Dendritic cell treated with granulocyte-macrophage colony-stimulating factor and Interleukin-4, amounts not matched to agents 40 ng/mL and 50 ng/mL, for 4 days (primary cell): Measurements from ENCODE around the gene NHERF1.

Experiments used
- H3K27ac Mint-ChIP-seq: one replicate; pipeline ENCODE4 v1.8.0; 2022; ENCODE audit warnings: mild to moderate bottlenecking, mixed read lengths
- H3K27me3 Mint-ChIP-seq: one replicate; pipeline ENCODE4 v1.8.0; 2022; ENCODE audit warnings: mild to moderate bottlenecking, mixed read lengths
- H3K36me3 Mint-ChIP-seq: one replicate; pipeline ENCODE4 v1.8.0; 2022; ENCODE audit warnings: low read depth, mixed read lengths
- H3K4me1 Mint-ChIP-seq: one replicate; pipeline ENCODE4 v1.8.0; 2022; ENCODE audit warnings: low read depth, mixed read lengths
- H3K4me3 Mint-ChIP-seq: one replicate; pipeline ENCODE4 v1.8.0; 2022; ENCODE audit warnings: mild to moderate bottlenecking, moderate library complexity, mixed read lengths
- H3K9me3 Mint-ChIP-seq: one replicate; pipeline ENCODE4 v1.8.0; 2022; ENCODE audit warnings: mixed read lengths
- intact Hi-C: fragments of 100-400 bp; cut with micrococcal nuclease; formaldehyde crosslinking; loops from one replicate; pipeline ENCODE4 v1.15.0; 2022

The NHERF1 gene

GRCh38 chr17:74738051-74738996, 10.1 kb upstream of the NHERF1 start:
- H3K4me1 Mint-ChIP-seq: peaks cover 72% of the 10 kb centered on the region
- H3K9me3 Mint-ChIP-seq: no peaks in the 10 kb centered on the region
- H3K27me3 Mint-ChIP-seq: peaks cover 31% of the 10 kb centered on the region
- H3K36me3 Mint-ChIP-seq: no peaks in the 10 kb centered on the region
- H3K27ac Mint-ChIP-seq: no peak overlapping the region
- intact Hi-C loops: no loop called here
- peak overlapping the region; percentile 65 for H3K4me3 Mint-ChIP-seq

GRCh38 chr17:74739227-74739831, 9.1 kb upstream of the NHERF1 start:
- no peak overlapping the region for H3K27ac Mint-ChIP-seq
- H3K4me3 Mint-ChIP-seq: no peak overlapping the region
- no peaks in the 10 kb centered on the region for H3K36me3 Mint-ChIP-seq
- intact Hi-C loops: no loop called here
- H3K9me3 Mint-ChIP-seq: no peaks in the 10 kb centered on the region
- H3K4me1 Mint-ChIP-seq: peaks cover 80% of the 10 kb centered on the region
- peaks cover 31% of the 10 kb centered on the region for H3K27me3 Mint-ChIP-seq

DNA sequence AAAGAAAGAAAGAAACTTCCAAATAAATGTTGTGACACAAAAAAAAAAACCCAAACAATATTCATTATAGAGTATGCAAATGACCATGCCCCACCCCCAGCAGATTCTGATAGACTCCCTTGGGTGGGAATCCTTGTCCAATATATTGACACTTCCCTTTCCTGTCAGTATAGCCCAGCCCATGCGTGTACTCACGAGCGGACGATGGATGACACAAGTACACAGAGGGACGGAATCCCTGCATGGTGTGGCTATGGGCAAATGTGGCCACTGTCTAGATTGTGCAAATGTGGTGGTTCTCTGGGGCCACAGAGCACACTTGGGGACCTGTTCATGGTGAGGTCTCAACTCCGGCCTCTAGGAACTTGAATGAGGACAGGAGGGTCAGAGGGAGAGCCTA, 8.3 kb upstream of the NHERF1 start:
- no peak overlapping the region for H3K27ac Mint-ChIP-seq
- no peaks in the 10 kb centered on the region for H3K36me3 Mint-ChIP-seq
- H3K27me3 Mint-ChIP-seq: peaks cover 25% of the 10 kb centered on the region
- H3K4me3 Mint-ChIP-seq: no peak overlapping the region
- H3K9me3 Mint-ChIP-seq: no peaks in the 10 kb centered on the region
- peaks cover 80% of the 10 kb centered on the region for H3K4me1 Mint-ChIP-seq
- intact Hi-C loops: no loop called here

- no peak overlapping the region for H3K4me3 Mint-ChIP-seq
- intact Hi-C loops: no loop called here
- no peaks in the 10 kb centered on the region for H3K9me3 Mint-ChIP-seq
- no peak overlapping the region for H3K27ac Mint-ChIP-seq
- H3K4me1 Mint-ChIP-seq: peaks cover 80% of the 10 kb centered on the region
- H3K36me3 Mint-ChIP-seq: no peaks in the 10 kb centered on the region
- peaks cover 25% of the 10 kb centered on the region for H3K27me3 Mint-ChIP-seq
Observed at GRCh38 chr17:74740641-74741387, 7.6 kb upstream of the NHERF1 start.

GRCh38 chr17:74742153-74742515, 6.3 kb upstream of the NHERF1 start:
- Mint-ChIP-seq H3K36me3 (no peaks in the 10 kb centered on the region), H3K27me3 (peaks cover 20% of the 10 kb centered on the region), H3K4me1 (peaks cover 84% of the 10 kb centered on the region), H3K9me3 (no peaks in the 10 kb centered on the region), H3K4me3 (no peak overlapping the region), H3K27ac (no peak overlapping the region)
- intact Hi-C loops: no loop called here

- Mint-ChIP-seq H3K27me3 (peaks cover 14% of the 10 kb centered on the region), H3K27ac (peak overlapping the region; percentile 52), H3K9me3 (no peaks in the 10 kb centered on the region), H3K36me3 (no peaks in the 10 kb centered on the region), H3K4me1 (peaks cover 86% of the 10 kb centered on the region), H3K4me3 (no peak overlapping the region)
- intact Hi-C loops: no loop called here
Observed at GRCh38 chr17:74742978-74743545, 5.4 kb upstream of the NHERF1 start.

DNA sequence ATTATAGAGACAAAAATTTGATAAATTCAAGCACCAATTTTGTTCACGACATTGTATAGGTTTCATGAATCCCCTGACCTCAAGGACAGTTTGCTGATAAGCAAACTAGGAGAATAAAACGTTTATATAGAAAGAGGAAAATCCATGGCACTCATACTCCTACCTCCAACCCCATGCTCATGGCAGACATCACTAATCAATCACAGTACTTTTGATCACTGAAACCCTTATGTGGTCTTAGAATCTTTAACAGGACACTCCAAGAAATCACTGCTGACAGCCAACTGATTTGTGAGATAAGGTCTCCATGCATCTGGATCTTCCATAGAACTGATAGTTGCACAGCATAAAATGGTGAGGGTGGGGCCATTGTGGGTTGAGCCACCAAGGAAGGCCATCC, 4.7 kb upstream of the NHERF1 start:
- Mint-ChIP-seq H3K27ac (no peak overlapping the region), H3K9me3 (no peaks in the 10 kb centered on the region), H3K4me1 (peaks cover 80% of the 10 kb centered on the region), H3K36me3 (peaks cover 4% of the 10 kb centered on the region), H3K4me3 (no peak overlapping the region), H3K27me3 (peaks cover 11% of the 10 kb centered on the region)
- intact Hi-C loops: loop anchor here (1.0 to 2.0 kb wide), 2 partner anchors 27 to 122 kb away; no protein-coding TSS in a partner anchor

DNA sequence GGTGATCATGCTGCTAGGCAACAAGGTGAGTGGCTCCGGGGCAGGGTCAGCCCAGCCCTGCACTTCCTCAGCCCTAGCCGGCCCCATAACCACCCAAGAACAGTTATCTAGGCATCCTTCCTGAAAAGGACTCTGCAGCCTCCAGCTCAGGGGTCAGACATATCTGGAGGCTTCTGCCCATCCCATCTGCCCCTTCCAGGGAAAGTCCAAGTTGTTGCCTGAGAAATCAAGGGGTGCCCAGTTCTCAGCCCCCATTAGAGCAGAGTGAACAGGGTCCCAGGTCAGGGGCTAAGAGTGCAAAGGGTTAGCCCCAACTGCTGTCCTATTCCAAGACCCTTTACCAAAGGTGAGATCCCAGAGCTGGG, 4.1 kb upstream of the NHERF1 start:
- Mint-ChIP-seq H3K4me1 (peaks cover 75% of the 10 kb centered on the region), H3K27me3 (peaks cover 5% of the 10 kb centered on the region), H3K27ac (peak overlapping the region; percentile 4), H3K4me3 (no peak overlapping the region), H3K9me3 (no peaks in the 10 kb centered on the region), H3K36me3 (peaks cover 8% of the 10 kb centered on the region)
- intact Hi-C loops: loop anchor here (1.0 to 2.0 kb wide), 2 partner anchors 26 to 121 kb away; no protein-coding TSS in a partner anchor

- H3K4me3 Mint-ChIP-seq: peak overlapping the region; percentile 7
- H3K4me1 Mint-ChIP-seq: peaks cover 76% of the 10 kb centered on the region
- intact Hi-C loops: loop anchor here (1.0 to 2.0 kb wide), 2 partner anchors 26 to 120 kb away; no protein-coding TSS in a partner anchor
- peaks cover 5% of the 10 kb centered on the region for H3K27me3 Mint-ChIP-seq
- H3K36me3 Mint-ChIP-seq: peaks cover 13% of the 10 kb centered on the region
- H3K27ac Mint-ChIP-seq: peak overlapping the region; percentile 4
- no peaks in the 10 kb centered on the region for H3K9me3 Mint-ChIP-seq
Observed at GRCh38 chr17:74744714-74745547, 3.5 kb upstream of the NHERF1 start.

- peaks cover 5% of the 10 kb centered on the region for H3K27me3 Mint-ChIP-seq
- intact Hi-C loops: loop anchor here (2.0 kb wide), 2 partner anchors 25 to 127 kb away; partner anchors contain the start of gene FDXR
- peaks cover 13% of the 10 kb centered on the region for H3K36me3 Mint-ChIP-seq
- H3K27ac Mint-ChIP-seq: no peak overlapping the region
- H3K9me3 Mint-ChIP-seq: no peaks in the 10 kb centered on the region
- H3K4me3 Mint-ChIP-seq: no peak overlapping the region
- peaks cover 76% of the 10 kb centered on the region for H3K4me1 Mint-ChIP-seq
Observed at GRCh38 chr17:74745548-74746177, 2.8 kb upstream of the NHERF1 start.

DNA sequence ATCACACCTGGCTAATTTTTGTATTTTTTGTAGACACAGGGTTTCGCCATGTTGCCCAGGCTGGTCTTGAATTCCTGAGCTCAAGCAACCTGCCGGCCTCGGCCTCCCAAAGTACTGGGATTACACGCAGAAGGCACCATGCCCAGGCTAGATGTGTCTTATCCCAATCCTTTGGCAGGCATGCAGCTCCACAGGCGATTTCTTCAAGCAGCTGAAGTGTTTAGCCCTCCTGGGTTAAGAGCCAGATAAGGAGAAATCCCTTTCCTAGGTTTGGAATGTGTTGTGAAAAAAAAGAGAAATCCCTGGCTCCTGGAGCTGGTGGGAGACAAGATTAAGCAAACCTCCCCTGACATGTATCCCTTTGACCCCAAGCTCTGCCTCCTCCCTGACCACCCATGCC, 2.1 kb upstream of the NHERF1 start:
- Mint-ChIP-seq H3K4me3 (no peak overlapping the region), H3K27ac (peak overlapping the region; percentile 79), H3K9me3 (no peaks in the 10 kb centered on the region), H3K36me3 (peaks cover 13% of the 10 kb centered on the region), H3K4me1 (peaks cover 76% of the 10 kb centered on the region), H3K27me3 (peaks cover 3% of the 10 kb centered on the region)
- intact Hi-C loops: loop anchor here (2.0 kb wide), 1 partner anchor 126 kb away; the partner anchor contains the start of gene FDXR

DNA sequence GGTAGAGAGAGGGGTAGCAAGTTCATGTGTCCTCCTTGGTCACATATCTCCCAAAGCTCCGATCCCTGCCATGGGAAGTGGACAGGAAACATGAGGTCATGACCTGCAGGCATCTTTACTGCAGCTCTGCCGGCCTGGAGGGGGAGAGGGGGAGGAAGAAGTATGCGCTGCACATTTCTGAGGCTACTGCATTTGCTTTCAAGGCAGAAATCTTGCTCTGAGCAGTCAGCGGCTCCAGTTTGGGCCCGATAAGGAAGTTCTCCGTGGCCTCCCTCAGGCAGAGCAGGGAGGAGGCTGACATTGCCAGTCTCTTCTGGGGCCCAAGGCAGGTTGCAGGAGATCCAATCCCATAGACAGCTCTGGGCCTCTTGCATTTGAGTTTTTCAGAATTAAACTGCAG, 1.5 kb upstream of the NHERF1 start:
- intact Hi-C loops: loop anchor here (2.0 kb wide), 1 partner anchor 126 kb away; the partner anchor contains the start of gene FDXR
- peak overlapping the region; percentile 79 for H3K27ac Mint-ChIP-seq
- H3K4me1 Mint-ChIP-seq: peaks cover 75% of the 10 kb centered on the region
- H3K36me3 Mint-ChIP-seq: peaks cover 13% of the 10 kb centered on the region
- H3K27me3 Mint-ChIP-seq: no peaks in the 10 kb centered on the region
- peak overlapping the region; percentile 30 for H3K4me3 Mint-ChIP-seq
- H3K9me3 Mint-ChIP-seq: no peaks in the 10 kb centered on the region

GRCh38 chr17:74748279-74748528, 224 bp upstream of the NHERF1 start:
- peak overlapping the region; percentile 71 for H3K4me3 Mint-ChIP-seq
- no peaks in the 10 kb centered on the region for H3K27me3 Mint-ChIP-seq
- peaks cover 24% of the 10 kb centered on the region for H3K36me3 Mint-ChIP-seq
- peaks cover 75% of the 10 kb centered on the region for H3K4me1 Mint-ChIP-seq
- intact Hi-C loops: loop anchor here (2.0 kb wide), 1 partner anchor 33 kb away; no protein-coding TSS in a partner anchor
- H3K9me3 Mint-ChIP-seq: no peaks in the 10 kb centered on the region
- H3K27ac Mint-ChIP-seq: peak overlapping the region; percentile 79
